Measurements from ENCODE around the gene TTYH3. TPM values are rescaled to one million over a fixed set of nuclear protein-coding genes. Genes with fewer than 3 reads are reported as not detected.

Gene TTYH3
- total and polyA plus RNA-seq, 2 of the 13 experiments (the other 11 are each of a cell fraction or from before 2014, with no cell fraction given), result 26.3 to 50.0 TPM

DNA sequence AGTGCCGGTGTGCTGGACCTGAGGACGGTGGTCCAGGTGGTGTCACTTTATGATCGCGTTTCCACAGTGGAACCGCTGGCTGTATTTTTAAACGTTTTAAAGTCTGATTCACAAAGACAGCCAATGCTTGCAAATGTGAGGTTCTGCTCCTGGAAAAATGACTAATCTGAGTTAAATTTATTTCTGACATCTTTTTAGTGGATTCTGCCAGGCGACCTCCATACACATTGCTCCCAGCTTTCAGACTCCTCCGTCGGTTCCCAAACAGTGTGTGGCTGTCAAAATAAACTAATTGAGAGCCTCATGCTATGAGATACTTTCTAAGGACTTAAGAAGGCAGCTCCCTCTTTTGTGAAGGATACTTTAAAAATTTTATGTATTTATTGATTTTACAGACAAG is 12.7 kb upstream of the TTYH3 start:
- FAIRE-seq, result no peak
- Histone ChIP-seq H3K4me2 (ENCODE audit: low read depth, low read length) (peak overlapping the region; percentile 18; the same call in 1 of the 2 replicates), H3K27me3 (ENCODE audit: control insufficient read depth in 1 of 2, insufficient read depth in 2 of 2, low read length in 2 of 2) (no peaks in the 10 kb centered on the region), H3K9ac (ENCODE audit: insufficient read depth, low read depth, low read length) (no peak overlapping the region), H3K4me3 (replicated peaks in 1 of 3; ENCODE audit: insufficient read depth in 1 of 3, low read depth in 2 of 3, low read length in 3 of 3) (no peak overlapping the region), H3K36me3 (replicated peaks in 1 of 2; ENCODE audit: control insufficient read depth in 1 of 2, insufficient read depth in 2 of 2, low read length in 2 of 2) (no peaks in the 10 kb centered on the region; a peak in 1 of 5 replicates), H3K27ac (ENCODE audit: extremely low read length, insufficient read depth, low read length) (no peak overlapping the region), H3K4me1 (ENCODE audit: insufficient read depth, low read length) (peaks cover 72% of the 10 kb centered on the region), H3K79me2 (ENCODE audit: insufficient read depth, low read length) (peaks cover 11% of the 10 kb centered on the region), H4K20me1 (ENCODE audit: insufficient read depth, low read length) (no peaks in the 10 kb centered on the region), H3K9me3 (ENCODE audit: low read length) (no peaks in the 10 kb centered on the region), H2AFZ (ENCODE audit: low read length) (no peak overlapping the region)
- no peak for TF ChIP-seq SAP130 (CRISPR knock-in tag; IDR thresholded peaks at IDR 0.05; ENCODE audit: low read depth)
- no peak for TF ChIP-seq ZSCAN5A (CRISPR knock-in tag; IDR thresholded peaks at IDR 0.05; ENCODE audit: borderline replicate concordance)
- TF ChIP-seq SALL2 (CRISPR knock-in tag; IDR thresholded peaks at IDR 0.05), result no peak
- no peak for TF ChIP-seq HINFP (CRISPR knock-in tag; IDR thresholded peaks at IDR 0.05; ENCODE audit: low read depth)
- no peak for TF ChIP-seq ZNF629 (CRISPR knock-in tag; conservative IDR thresholded peaks at IDR 0.05)
- DNase-seq (ENCODE audit: low spot score), result no peak
- ChIA-PET CTCF (ENCODE audit: low intra/inter-chr PET ratio, low total read pairs) (no interaction called here), POLR2A (interaction anchor here (1.0 to 6.6 kb wide), 3 partner anchors 9 to 45 kb away, joined by 3 to 80 read pairs (median 6); partner anchors contain the start of gene TTYH3)
- in situ Hi-C loops (cut with HindIII; ENCODE audit: extremely low pct_ligation_motif_present, low pct_unique_long_range_greater_than_20kb) (no loop called here), intact Hi-C loops (cut with micrococcal nuclease; ENCODE audit: unreplicated experiment) (no loop called here)
- no TSS peak for BruUV-seq (replicated peaks)
- no peak for ATAC-seq
- WGBS (ENCODE audit: low lambda C conversion rate), result 74% methylated on average over 9 of the region's 9 CpGs

Measured in HepG2 (cell line).